Liver (tissue), 9 donors: ENCODE results near the gene ICAM4. TPM values are rescaled to one million over a fixed set of nuclear protein-coding genes. Genes with fewer than 3 reads are reported as not detected.
A peak's percentile ranks its signal among the peaks of the same experiment; 100 is the strongest.

Experiments used
- DNase-seq: peaks from one replicate; pipeline ENCODE4 v3.0.0-alpha.2; 2017; ENCODE audit warnings: low spot score
- H3K27ac ChIP-seq, 2 donors: one replicate each; pipeline ENCODE4 v1.7.0; 2013; ENCODE audit warnings: inconsistent platforms in 2 of 2, low read length in 2 of 2, control low read depth in 1 of 2, low read depth in 1 of 2, mild to moderate bottlenecking in 1 of 2
- H3K27me3 ChIP-seq, 4 donors: one replicate each; pipeline versions ENCODE4 v1.6.1 to v1.7.0; 2013; ENCODE audit warnings: low read length in 3 of 4, inconsistent platforms in 1 of 4, mild to moderate bottlenecking in 1 of 4, moderate library complexity in 1 of 4; ENCODE audit not compliant: control insufficient read depth in 4 of 4, insufficient read depth in 4 of 4
- H3K36me3 ChIP-seq, 4 donors: one replicate each; pipeline versions ENCODE4 v1.6.1 to v1.7.0; 2013; ENCODE audit warnings: low read length in 3 of 4, mild to moderate bottlenecking in 3 of 4, low read depth in 1 of 4, moderate library complexity in 1 of 4; ENCODE audit not compliant: control insufficient read depth in 4 of 4, insufficient read depth in 3 of 4
- H3K4me1 ChIP-seq, 4 donors: one replicate each; pipeline versions ENCODE4 v1.6.1 to v1.7.0; 2013; ENCODE audit warnings: low read length in 3 of 4, mild to moderate bottlenecking in 3 of 4, moderate library complexity in 1 of 4; ENCODE audit not compliant: control insufficient read depth in 4 of 4, insufficient read depth in 4 of 4
- H3K4me3 ChIP-seq, 3 donors: one replicate each; pipeline versions ENCODE4 v1.6.1 to v1.7.0; 2013; ENCODE audit warnings: low read length in 3 of 3, control low read depth in 1 of 3, low read depth in 1 of 3, mild to moderate bottlenecking in 1 of 3
- H3K9ac ChIP-seq, 2 donors: one replicate each; pipeline ENCODE4 v1.7.0; 2013; ENCODE audit warnings: low read length in 2 of 2, mild to moderate bottlenecking in 2 of 2, moderate library complexity in 2 of 2, control low read depth in 1 of 2, low read depth in 1 of 2
- H3K9me3 ChIP-seq, 4 donors: one replicate each; pipeline versions ENCODE4 v1.6.1 to v1.7.0; 2013; ENCODE audit warnings: low read length in 3 of 4; ENCODE audit not compliant: control insufficient read depth in 4 of 4
- EGR1 ChIP-seq, 2 donors: IDR thresholded peaks; 2 replicates each; pipeline ENCODE4 v1.6.1; 2016 to 2018; ENCODE audit warnings: antibody characterized with exemption in 2 of 2, low read depth in 2 of 2
- FOXA1 ChIP-seq: IDR thresholded peaks from 2 replicates; pipeline ENCODE4 v1.6.1; 2016; ENCODE audit warnings: antibody characterized with exemption
- FOXA2 ChIP-seq: IDR thresholded peaks from 2 replicates; pipeline ENCODE4 v1.6.1; 2016; ENCODE audit warnings: antibody characterized with exemption
- GABPA ChIP-seq, 2 donors: IDR thresholded peaks in 1 of 2; conservative IDR thresholded peaks in 1 of 2; 2 replicates each; pipeline ENCODE4 v1.6.1; 2016; ENCODE audit warnings: antibody characterized with exemption in 2 of 2, mild to moderate bottlenecking in 1 of 2, moderate library complexity in 1 of 2
- HNF4A ChIP-seq, 2 donors: conservative IDR thresholded peaks; 2 replicates each; pipeline ENCODE4 v1.6.1; 2016; ENCODE audit warnings: antibody characterized with exemption in 2 of 2, mild to moderate bottlenecking in 2 of 2
- HNF4G ChIP-seq: IDR thresholded peaks from 2 replicates; pipeline ENCODE4 v1.6.1; 2016; ENCODE audit warnings: antibody characterized with exemption
- JUND ChIP-seq, 2 donors: IDR thresholded peaks; 2 replicates each; pipeline ENCODE4 v1.6.1; 2016; ENCODE audit warnings: antibody characterized with exemption in 2 of 2
- NR2F2 ChIP-seq: IDR thresholded peaks from 2 replicates; pipeline ENCODE4 v1.6.1; 2016; ENCODE audit warnings: antibody characterized with exemption
- RAD21 ChIP-seq, 2 donors: IDR thresholded peaks; 2 replicates each; pipeline ENCODE4 v1.6.1; 2016; ENCODE audit warnings: antibody characterized with exemption in 2 of 2, mild to moderate bottlenecking in 2 of 2
- RXRA ChIP-seq, 2 donors: IDR thresholded peaks; 2 replicates each; pipeline ENCODE4 v1.6.1; 2017 to 2018; ENCODE audit warnings: antibody characterized with exemption in 2 of 2, mild to moderate bottlenecking in 1 of 2
- SP1 ChIP-seq: IDR thresholded peaks from 2 replicates; pipeline ENCODE4 v1.6.1; 2018; ENCODE audit warnings: antibody characterized with exemption, mild to moderate bottlenecking
- TAF1 ChIP-seq: conservative IDR thresholded peaks from 2 replicates; pipeline ENCODE4 v1.6.1; 2016; ENCODE audit warnings: antibody characterized with exemption, mild to moderate bottlenecking
- WGBS: extraction: QIAGEN DNeasy Blood & Tissue Kit; methylation state at CpG from one replicate; pipeline ENCODE4 v1.1.7; 2013; 5-methylcytosine and 5-hydroxymethylcytosine counted together
- polyA plus RNA-seq, 2 donors: library from polyadenylated mRNA; stranded (reverse) in 1 of 2; unstranded in 1 of 2; fragments of 200-250 nt in 1 of 2; fragments of >200 nt in 1 of 2; fragmentation: Nextera tagmentation in 1 of 2; extraction: Ambion mirVana in 1 of 2; gene quantifications; one replicate each; pipeline versions ENCODE4 v1.2.1 to v1.2.3, GENCODE V29; 2013 to 2015
- total RNA-seq, 2 donors: library from RNA; depleted of rRNA; stranded (reverse); fragments of >200 nt; gene quantifications; one replicate each; pipeline ENCODE4 v1.2.3, GENCODE V29; 2014
- TF ChIP-seq, protein P1 (sequence below): IDR thresholded peaks from 2 replicates; pipeline ENCODE4 v1.6.1; 2016; ENCODE audit warnings: antibody characterized with exemption
- TF ChIP-seq, protein P2 (sequence below): IDR thresholded peaks from 2 replicates; pipeline ENCODE4 v1.6.1; 2016; ENCODE audit warnings: antibody characterized with exemption
- TF ChIP-seq, protein P3 (sequence below): fragments of 150-350 bp; IDR thresholded peaks from 2 replicates; pipeline ENCODE4 v1.5.1; 2017; ENCODE audit warnings: improper control_type of control experiment, low read depth, low read length; ENCODE audit not compliant: missing input control
- TF ChIP-seq, protein P4 (sequence below): IDR thresholded peaks from 2 replicates; pipeline ENCODE4 v1.6.1; 2016; ENCODE audit warnings: antibody characterized with exemption
- donor health status: healthy.
- donor health status: healthy.
- donor health status: healthy.
- donor health status: healthy.
- donor health status: healthy.

Gene ICAM4
- total and polyA plus RNA-seq, 4 donors: 0.05 to 74.1 (median 0.33) TPM; not detected in 1

DNA sequence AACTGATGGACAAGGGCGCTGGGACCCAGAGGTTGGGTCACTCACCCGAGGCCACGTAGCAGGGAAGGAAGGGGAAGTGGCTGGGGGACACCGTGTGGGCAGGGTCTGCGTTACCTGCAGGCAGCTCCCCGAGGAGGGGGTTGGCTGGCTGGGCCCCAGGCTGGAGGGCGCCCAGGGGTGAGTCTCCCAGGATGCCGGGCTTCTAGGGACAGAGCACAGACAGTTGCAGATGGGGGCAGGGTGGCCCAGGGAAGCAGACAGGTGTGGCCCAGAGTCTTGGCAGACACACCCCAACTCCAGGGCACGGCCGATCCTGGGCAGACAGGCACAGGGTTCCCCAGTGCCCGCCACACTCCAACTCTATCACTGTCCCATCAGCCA, 34.7 kb downstream of the ICAM4 start:
- H3K9ac ChIP-seq: no peak overlapping the region
- DNase-seq: no peak
- peaks cover 0 to 4% (median 3%) of the 10 kb centered on the region in 4 donors for H3K4me1 ChIP-seq
- H3K4me3 ChIP-seq: no peak overlapping the region
- no peak for TF ChIP-seq GABPA (IDR thresholded peaks at IDR 0.05 in 1 of 2, conservative IDR thresholded peaks at IDR 0.05 in 1 of 2)
- no peak for TF ChIP-seq HNF4G
- TF ChIP-seq RAD21 (IDR thresholded peaks at IDR 0.05): no peak
- TF ChIP-seq RXRA (IDR thresholded peaks at IDR 0.05): no peak
- no peak for TF ChIP-seq NR2F2
- H3K27me3 ChIP-seq: no peaks in the 10 kb centered on the region
- 91% methylated on average over 11 of the region's 11 CpGs for WGBS
- H3K36me3 ChIP-seq: peaks cover 19 to 68% (median 38%) of the 10 kb centered on the region in 4 donors
- no peak overlapping the region for H3K27ac ChIP-seq
- no peaks in the 10 kb centered on the region for H3K9me3 ChIP-seq

DNA sequence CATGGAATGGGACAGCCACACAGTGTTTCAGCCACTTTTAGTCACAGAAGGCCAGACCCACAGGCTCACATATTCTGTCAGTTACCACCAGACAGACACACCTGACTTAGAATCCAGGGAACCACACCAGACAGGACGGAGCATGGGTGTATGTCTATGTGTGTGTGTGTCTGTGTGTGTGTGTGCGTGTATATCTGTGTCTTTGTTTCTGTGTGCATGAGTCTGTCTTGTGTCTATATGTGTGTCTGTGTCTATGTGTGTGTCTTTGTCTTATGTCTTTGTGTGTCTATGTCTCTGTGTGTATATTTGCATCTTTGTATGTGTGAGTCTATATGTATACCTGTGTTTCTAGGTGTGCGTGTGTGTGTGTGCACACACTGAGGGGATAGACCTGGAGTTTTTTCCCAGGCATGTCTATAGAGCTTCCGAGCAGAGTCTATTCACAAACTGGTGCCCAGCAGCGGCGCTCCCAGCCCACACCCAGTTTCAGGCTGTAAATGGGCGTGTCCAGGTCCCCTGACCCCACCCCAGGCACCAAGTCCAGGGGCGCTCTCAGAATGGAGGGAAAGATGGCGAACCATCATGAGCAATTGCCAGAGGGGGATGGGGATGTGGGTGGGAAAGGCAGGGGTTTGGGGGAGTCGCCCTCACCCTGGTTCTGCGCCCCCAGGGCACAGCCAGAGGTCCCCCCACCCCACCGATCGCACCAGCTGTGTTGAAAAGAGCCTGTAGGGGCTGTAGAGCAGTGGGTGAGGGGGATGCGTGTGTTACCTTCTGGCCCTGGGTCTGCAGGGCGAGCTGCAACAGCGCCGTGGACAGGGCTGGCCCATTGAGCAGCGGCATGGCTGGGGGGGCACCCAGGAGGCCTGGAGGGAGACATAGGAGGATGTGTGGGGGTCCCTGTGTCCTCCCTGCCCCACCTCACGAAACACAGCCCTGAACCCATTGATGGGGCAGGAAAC, 35.4 kb downstream of the ICAM4 start:
- Histone ChIP-seq H3K4me1 (peaks cover 0 to 4% (median 1%) of the 10 kb centered on the region in 4 donors), H3K27me3 (no peaks in the 10 kb centered on the region), H3K27ac (no peak overlapping the region), H3K9ac (no peak overlapping the region), H3K4me3 (no peak overlapping the region), H3K9me3 (no peaks in the 10 kb centered on the region), H3K36me3 (peaks cover 19 to 71% (median 39%) of the 10 kb centered on the region in 4 donors)
- DNase-seq: no peak
- TF ChIP-seq FOXA1: no peak
- WGBS: 94% methylated on average over 19 of the region's 19 CpGs

DNA sequence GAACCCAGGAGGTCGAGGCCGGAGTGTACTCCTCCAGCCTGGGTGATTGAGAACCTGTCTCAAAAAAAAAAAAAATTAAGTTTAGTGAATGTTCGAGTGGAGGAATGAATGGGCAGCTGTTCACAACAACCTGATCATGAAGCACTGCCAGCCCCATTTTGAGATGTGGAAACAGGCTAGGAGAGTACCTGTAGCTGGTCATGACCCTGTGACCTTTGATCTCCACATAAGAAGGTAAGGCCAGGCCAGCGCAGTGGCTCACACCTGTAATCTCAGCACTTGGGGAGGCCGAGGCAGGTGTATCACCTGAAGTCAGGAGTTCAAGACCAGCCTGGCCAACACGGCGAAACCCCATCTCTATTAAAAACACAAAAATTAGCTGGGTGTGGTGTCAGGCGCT, 39.0 kb downstream of the ICAM4 start:
- peaks cover 0 to 10% (median 5%) of the 10 kb centered on the region in 4 donors for H3K4me1 ChIP-seq
- TF ChIP-seq SP1: peak; percentile 11
- peak; percentile 33 to 47 for TF ChIP-seq HNF4A (conservative IDR thresholded peaks at IDR 0.05)
- peak; percentile 68 to 73 for TF ChIP-seq RXRA (IDR thresholded peaks at IDR 0.05)
- peak; percentile 84 for TF ChIP-seq NR2F2
- TF ChIP-seq HNF4G: no peak
- no peaks in the 10 kb centered on the region for H3K27me3 ChIP-seq
- no peaks in the 10 kb centered on the region for H3K9me3 ChIP-seq
- H3K36me3 ChIP-seq: peaks cover 19 to 76% (median 37%) of the 10 kb centered on the region in 4 donors
- WGBS: 77% methylated on average over 8 of the region's 8 CpGs
- H3K27ac ChIP-seq: no peak overlapping the region
- no peak overlapping the region for H3K4me3 ChIP-seq
- H3K9ac ChIP-seq: no peak overlapping the region
- DNase-seq: no peak

DNA sequence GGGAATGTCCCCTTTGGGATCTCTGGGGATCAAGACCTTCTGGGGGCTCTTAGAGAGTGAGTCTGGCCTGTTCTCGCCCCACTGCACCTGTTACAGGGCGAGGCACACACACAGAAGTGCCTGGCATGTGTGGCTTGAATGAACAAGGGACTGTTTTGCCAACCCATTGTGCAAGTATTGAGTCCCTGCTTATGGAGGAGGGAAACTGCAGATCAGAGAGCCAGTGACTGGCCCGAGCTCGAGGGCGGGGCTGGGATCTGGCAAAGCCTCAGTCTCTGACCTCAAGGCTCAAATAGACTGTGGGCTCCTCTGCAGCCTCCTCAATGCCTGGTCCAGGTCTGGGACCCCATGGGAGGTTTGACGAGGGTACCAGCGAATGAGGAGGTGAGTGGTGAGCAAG, 41.0 kb downstream of the ICAM4 start:
- Histone ChIP-seq H3K27me3 (no peaks in the 10 kb centered on the region), H3K36me3 (peaks cover 17 to 56% (median 25%) of the 10 kb centered on the region in 4 donors), H3K4me3 (no peak overlapping the region), H3K4me1 (peaks cover 3 to 23% (median 18%) of the 10 kb centered on the region in 4 donors), H3K27ac (no peak overlapping the region), H3K9ac (no peak overlapping the region), H3K9me3 (no peaks in the 10 kb centered on the region)
- 70% methylated on average over 7 of the region's 7 CpGs for WGBS
- no peak for DNase-seq
- TF ChIP-seq NR2F2 (no peak), EGR1 (IDR thresholded peaks at IDR 0.05; ENCODE audit: low read depth in 2 of 2) (no peak), RXRA (IDR thresholded peaks at IDR 0.05) (no peak), FOXA2 (no peak), JUND (IDR thresholded peaks at IDR 0.05) (no peak), GABPA (IDR thresholded peaks at IDR 0.05 in 1 of 2, conservative IDR thresholded peaks at IDR 0.05 in 1 of 2) (no peak), FOXA1 (no peak), TAF1 (no peak), SP1 (no peak), HNF4G (no peak)
- TF ChIP-seq, protein P1, sequence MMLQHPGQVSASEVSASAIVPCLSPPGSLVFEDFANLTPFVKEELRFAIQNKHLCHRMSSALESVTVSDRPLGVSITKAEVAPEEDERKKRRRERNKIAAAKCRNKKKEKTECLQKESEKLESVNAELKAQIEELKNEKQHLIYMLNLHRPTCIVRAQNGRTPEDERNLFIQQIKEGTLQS: no peak
- TF ChIP-seq, protein P2, sequence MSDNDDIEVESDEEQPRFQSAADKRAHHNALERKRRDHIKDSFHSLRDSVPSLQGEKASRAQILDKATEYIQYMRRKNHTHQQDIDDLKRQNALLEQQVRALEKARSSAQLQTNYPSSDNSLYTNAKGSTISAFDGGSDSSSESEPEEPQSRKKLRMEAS: no peak
- TF ChIP-seq, protein P3, sequence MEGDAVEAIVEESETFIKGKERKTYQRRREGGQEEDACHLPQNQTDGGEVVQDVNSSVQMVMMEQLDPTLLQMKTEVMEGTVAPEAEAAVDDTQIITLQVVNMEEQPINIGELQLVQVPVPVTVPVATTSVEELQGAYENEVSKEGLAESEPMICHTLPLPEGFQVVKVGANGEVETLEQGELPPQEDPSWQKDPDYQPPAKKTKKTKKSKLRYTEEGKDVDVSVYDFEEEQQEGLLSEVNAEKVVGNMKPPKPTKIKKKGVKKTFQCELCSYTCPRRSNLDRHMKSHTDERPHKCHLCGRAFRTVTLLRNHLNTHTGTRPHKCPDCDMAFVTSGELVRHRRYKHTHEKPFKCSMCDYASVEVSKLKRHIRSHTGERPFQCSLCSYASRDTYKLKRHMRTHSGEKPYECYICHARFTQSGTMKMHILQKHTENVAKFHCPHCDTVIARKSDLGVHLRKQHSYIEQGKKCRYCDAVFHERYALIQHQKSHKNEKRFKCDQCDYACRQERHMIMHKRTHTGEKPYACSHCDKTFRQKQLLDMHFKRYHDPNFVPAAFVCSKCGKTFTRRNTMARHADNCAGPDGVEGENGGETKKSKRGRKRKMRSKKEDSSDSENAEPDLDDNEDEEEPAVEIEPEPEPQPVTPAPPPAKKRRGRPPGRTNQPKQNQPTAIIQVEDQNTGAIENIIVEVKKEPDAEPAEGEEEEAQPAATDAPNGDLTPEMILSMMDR: no peak
- TF ChIP-seq, protein P4, sequence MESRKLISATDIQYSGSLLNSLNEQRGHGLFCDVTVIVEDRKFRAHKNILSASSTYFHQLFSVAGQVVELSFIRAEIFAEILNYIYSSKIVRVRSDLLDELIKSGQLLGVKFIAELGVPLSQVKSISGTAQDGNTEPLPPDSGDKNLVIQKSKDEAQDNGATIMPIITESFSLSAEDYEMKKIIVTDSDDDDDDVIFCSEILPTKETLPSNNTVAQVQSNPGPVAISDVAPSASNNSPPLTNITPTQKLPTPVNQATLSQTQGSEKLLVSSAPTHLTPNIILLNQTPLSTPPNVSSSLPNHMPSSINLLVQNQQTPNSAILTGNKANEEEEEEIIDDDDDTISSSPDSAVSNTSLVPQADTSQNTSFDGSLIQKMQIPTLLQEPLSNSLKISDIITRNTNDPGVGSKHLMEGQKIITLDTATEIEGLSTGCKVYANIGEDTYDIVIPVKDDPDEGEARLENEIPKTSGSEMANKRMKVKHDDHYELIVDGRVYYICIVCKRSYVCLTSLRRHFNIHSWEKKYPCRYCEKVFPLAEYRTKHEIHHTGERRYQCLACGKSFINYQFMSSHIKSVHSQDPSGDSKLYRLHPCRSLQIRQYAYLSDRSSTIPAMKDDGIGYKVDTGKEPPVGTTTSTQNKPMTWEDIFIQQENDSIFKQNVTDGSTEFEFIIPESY: no peak
